NT2/D1 (cell line): ENCODE data around the gene SHLD2.
"Not testable (repeated sequence)": the region's sequence is repeated elsewhere in the genome, so short reads cannot be mapped to it uniquely, and the experiment has no call there.

Experiments
- SUZ12 ChIP-seq: IDR thresholded peaks from 2 replicates; pipeline ENCODE4 v1.6.1; 2011; ENCODE audit not compliant: insufficient read length, insufficient read depth; ENCODE audit errors: extremely low read depth
- YY1 ChIP-seq: IDR thresholded peaks from 2 replicates; pipeline ENCODE4 v1.6.1; 2011; ENCODE audit not compliant: insufficient read length, insufficient read depth
- ZNF274 ChIP-seq: IDR thresholded peaks from 2 replicates; pipeline ENCODE4 v1.6.1; 2011; ENCODE audit warnings: mild to moderate bottlenecking, low read depth, low read length

- TF ChIP-seq ZNF274, YY1, SUZ12: not testable (repeated sequence)
These were observed 127.8 kb downstream of the SHLD2 start for GRCh38 chr10:87222789-87223188.
